GM10266 (cell line): ENCODE data around the gene SERINC5.

Experiments
- DNase-seq: peaks from one replicate; pipeline ENCODE4 v3.0.0; 2012; ENCODE audit errors: extremely low spot score
- TF ChIP-seq, protein P1 (sequence below): IDR thresholded peaks from 2 replicates; pipeline ENCODE4 v1.5.1; 2012; ENCODE audit warnings: mild to moderate bottlenecking, low read depth; ENCODE audit not compliant: control insufficient read depth, insufficient read depth; ENCODE audit errors: missing control alignments

Gene SERINC5

DNA sequence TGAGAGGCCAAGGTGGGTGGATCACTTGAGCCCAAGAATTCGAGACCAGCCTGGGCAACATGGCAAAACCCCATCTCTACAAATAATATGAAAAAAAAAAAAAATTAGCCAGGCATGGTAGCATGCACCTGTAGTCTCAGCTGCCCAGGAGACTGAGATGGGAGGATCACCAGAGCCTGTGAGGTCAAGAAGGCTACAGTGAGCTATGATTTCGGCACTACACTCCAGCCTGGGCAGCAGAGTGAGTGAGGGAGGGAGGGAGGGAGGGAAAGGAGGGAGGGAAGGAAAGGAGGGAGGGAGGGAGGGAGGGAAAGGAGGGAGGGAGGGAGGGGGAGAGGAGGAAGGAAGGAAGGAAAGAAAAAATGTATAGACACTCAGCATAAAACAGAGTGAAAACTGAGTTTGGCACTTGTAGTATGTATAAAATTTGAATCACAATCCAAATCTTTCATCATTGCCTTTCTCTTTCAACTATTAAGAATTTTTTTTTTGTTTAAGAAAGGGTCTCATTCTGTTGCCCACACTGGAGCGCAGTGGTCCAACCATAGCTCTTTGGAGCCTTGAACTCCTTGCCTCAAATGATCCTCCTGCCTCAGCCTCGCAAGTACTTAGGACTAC lies 27.8 kb downstream of the SERINC5 start:
- TF ChIP-seq, protein P1, sequence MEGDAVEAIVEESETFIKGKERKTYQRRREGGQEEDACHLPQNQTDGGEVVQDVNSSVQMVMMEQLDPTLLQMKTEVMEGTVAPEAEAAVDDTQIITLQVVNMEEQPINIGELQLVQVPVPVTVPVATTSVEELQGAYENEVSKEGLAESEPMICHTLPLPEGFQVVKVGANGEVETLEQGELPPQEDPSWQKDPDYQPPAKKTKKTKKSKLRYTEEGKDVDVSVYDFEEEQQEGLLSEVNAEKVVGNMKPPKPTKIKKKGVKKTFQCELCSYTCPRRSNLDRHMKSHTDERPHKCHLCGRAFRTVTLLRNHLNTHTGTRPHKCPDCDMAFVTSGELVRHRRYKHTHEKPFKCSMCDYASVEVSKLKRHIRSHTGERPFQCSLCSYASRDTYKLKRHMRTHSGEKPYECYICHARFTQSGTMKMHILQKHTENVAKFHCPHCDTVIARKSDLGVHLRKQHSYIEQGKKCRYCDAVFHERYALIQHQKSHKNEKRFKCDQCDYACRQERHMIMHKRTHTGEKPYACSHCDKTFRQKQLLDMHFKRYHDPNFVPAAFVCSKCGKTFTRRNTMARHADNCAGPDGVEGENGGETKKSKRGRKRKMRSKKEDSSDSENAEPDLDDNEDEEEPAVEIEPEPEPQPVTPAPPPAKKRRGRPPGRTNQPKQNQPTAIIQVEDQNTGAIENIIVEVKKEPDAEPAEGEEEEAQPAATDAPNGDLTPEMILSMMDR, result no peak
- DNase-seq, result no peak

DNA sequence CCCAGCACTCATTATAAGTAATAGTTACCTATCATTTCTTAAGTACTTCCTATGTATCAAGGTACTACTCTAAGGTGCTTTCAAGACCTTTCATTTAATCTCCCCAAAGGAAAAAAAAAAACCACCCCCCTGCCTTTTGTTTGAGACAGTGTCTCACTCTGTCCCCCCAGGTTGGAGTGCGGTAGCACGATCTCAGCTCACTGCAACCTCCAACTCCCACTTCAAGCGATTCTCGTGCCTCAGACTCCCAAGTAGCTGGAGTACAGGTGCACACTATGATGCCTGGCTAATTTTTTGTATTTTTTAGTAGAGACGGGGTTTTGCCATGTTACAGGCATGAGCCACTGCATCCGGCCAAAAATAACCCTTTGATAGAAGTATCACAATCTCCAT lies 29.9 kb downstream of the SERINC5 start:
- DNase-seq, result no peak
- TF ChIP-seq, protein P1, result no peak

GRCh38 chr5:80225189-80225933 lies 30.5 kb downstream of the SERINC5 start:
- TF ChIP-seq, protein P1, result no peak
- DNase-seq, result no peak

DNA sequence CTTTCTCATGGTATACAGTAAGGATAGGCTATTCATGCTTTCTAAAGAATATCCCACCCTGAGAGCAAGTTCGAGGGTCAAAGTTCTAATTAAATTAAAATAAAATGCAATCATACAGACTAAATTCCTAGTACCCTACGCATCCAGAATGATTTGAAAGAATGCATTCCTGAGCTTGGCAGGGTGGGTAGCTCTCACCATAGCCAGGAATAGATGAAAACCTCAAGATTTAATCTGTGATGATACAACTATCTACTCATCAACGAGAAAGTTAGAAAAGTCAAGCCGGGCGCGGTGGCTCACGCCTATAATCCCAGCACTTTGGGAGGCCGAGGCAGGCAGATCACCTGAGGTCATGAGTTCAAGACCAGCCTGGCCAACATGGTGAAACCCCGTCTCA lies 32.3 kb downstream of the SERINC5 start:
- DNase-seq, result no peak
- TF ChIP-seq, protein P1, result no peak

GRCh38 chr5:80220245-80220897 lies 35.5 kb downstream of the SERINC5 start:
- no peak for DNase-seq

GRCh38 chr5:80219391-80219790 lies 36.5 kb downstream of the SERINC5 start:
- TF ChIP-seq, protein P1, result no peak
- no peak for DNase-seq

More at GRCh38 chr5:80220245-80220897, 35.5 kb downstream of the SERINC5 start:
- TF ChIP-seq, protein P1, result no peak

DNA sequence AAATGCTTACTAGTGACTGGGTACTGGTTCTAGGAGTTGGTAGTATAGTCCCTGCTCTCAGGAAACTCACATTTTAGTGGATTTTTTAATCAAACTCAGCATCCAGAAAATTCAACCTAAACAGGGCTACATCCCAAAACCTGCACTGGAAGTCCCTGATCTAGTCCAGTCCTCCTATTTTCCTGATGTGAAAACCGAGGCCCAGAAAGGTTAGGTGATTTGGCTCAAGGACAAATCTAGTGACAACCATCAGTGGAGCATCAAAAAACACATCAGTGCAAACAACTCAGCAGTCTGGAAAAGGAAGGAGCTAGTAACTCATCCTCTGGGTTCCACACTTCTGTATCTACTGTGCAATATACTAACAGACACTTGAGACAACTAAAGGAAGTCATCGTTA lies 38.2 kb downstream of the SERINC5 start:
- DNase-seq, result no peak
- TF ChIP-seq, protein P1, result no peak
